Glutamatergic neuron (in vitro differentiated cells): Measurements from ENCODE around the gene CEP350. TPM values are rescaled to one million over a fixed set of nuclear protein-coding genes. Genes with fewer than 3 reads are reported as not detected.

Experiments used
- DNase-seq: peaks from one replicate; pipeline ENCODE4 v3.0.0; 2022
- H3K27ac Mint-ChIP-seq: one replicate; pipeline ENCODE4 v1.8.0; 2020; ENCODE audit warnings: mild to moderate bottlenecking, mixed read lengths, inconsistent platforms; ENCODE audit not compliant: unreplicated experiment
- H3K27me3 Mint-ChIP-seq: one replicate; pipeline ENCODE4 v1.8.0; 2020; ENCODE audit warnings: mild to moderate bottlenecking, moderate library complexity, mixed read lengths, inconsistent platforms; ENCODE audit not compliant: unreplicated experiment
- H3K36me3 Mint-ChIP-seq: one replicate; pipeline ENCODE4 v1.8.0; 2020; ENCODE audit warnings: mild to moderate bottlenecking, mixed read lengths, inconsistent platforms; ENCODE audit not compliant: unreplicated experiment
- H3K4me1 Mint-ChIP-seq: one replicate; pipeline ENCODE4 v1.8.0; 2020; ENCODE audit warnings: mild to moderate bottlenecking, low read depth, mixed read lengths, inconsistent platforms; ENCODE audit not compliant: unreplicated experiment
- H3K4me3 Mint-ChIP-seq: one replicate; pipeline ENCODE4 v1.8.0; 2020; ENCODE audit warnings: mild to moderate bottlenecking, mixed read lengths, inconsistent platforms; ENCODE audit not compliant: unreplicated experiment
- H3K9me3 Mint-ChIP-seq: one replicate; pipeline ENCODE4 v1.8.0; 2020; ENCODE audit warnings: mild to moderate bottlenecking, moderate library complexity, mixed read lengths, inconsistent platforms; ENCODE audit not compliant: unreplicated experiment
- total RNA-seq: library from RNA; stranded (reverse); fragmentation: NEBNext Ultra II Directional; extraction: Animal tissue kit (Norgen Biotek cat#: 25700); gene quantifications from one replicate; pipeline ENCODE4 v1.2.1, GENCODE V29; 2021; ENCODE audit not compliant: unreplicated experiment
- TF ChIP-seq, protein P1 (sequence below): fragments of 200-600 bp; sonication (generic); IDR thresholded peaks from one replicate; pipeline ENCODE4 v1.5.0; 2021; ENCODE audit not compliant: partially characterized antibody, unreplicated experiment

Gene CEP350
- total RNA-seq, 1 donor from 2014 or later = 36.6 TPM

DNA sequence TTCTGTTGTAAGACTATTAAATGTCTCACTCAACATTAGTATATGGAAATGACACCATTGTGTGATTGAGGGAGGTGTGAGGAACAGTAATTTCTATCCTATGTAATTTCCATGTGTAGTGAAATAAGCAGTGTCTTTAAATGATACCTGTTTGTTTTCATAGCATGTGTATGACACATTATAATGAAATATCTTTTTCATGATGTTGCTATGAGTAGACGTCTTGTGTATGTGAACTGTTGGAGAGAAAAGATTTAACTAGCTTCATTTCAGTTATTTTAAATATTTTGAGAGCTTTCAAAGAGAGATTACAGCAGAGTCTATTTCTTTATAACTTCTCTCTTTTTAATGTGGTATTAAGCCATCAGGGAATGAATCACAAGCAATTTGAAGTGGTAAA lies 128.6 kb downstream of the CEP350 start:
- Mint-ChIP-seq H3K4me3 (no peak overlapping the region), H3K4me1 (no peaks in the 10 kb centered on the region), H3K36me3 (no peaks in the 10 kb centered on the region), H3K27ac (no peak overlapping the region), H3K27me3 (no peaks in the 10 kb centered on the region), H3K9me3 (no peaks in the 10 kb centered on the region)
- DNase-seq = no peak
- TF ChIP-seq, protein P1, sequence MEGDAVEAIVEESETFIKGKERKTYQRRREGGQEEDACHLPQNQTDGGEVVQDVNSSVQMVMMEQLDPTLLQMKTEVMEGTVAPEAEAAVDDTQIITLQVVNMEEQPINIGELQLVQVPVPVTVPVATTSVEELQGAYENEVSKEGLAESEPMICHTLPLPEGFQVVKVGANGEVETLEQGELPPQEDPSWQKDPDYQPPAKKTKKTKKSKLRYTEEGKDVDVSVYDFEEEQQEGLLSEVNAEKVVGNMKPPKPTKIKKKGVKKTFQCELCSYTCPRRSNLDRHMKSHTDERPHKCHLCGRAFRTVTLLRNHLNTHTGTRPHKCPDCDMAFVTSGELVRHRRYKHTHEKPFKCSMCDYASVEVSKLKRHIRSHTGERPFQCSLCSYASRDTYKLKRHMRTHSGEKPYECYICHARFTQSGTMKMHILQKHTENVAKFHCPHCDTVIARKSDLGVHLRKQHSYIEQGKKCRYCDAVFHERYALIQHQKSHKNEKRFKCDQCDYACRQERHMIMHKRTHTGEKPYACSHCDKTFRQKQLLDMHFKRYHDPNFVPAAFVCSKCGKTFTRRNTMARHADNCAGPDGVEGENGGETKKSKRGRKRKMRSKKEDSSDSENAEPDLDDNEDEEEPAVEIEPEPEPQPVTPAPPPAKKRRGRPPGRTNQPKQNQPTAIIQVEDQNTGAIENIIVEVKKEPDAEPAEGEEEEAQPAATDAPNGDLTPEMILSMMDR = no peak

DNA sequence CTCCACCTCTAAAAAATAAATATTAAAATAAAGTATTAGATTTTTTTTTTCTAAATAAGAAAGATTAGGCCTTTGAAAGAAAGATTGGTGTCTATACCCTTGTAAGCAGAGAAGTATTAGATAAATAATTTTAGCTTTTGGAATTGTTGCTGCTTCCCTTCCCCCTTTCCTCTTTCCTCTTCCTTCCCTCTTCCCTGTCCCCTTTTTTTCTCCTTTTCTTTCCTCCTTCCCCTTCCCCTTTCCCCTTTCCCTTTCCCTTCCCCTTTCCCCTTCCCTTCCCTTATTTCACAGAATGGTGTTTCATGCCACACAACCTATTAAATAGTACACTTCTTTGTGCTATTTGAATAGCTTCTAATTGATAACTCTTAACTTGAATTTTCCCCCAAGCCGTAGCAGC lies 130.3 kb downstream of the CEP350 start:
- Mint-ChIP-seq H3K36me3 (no peaks in the 10 kb centered on the region), H3K4me1 (no peaks in the 10 kb centered on the region), H3K27me3 (no peaks in the 10 kb centered on the region), H3K9me3 (no peaks in the 10 kb centered on the region), H3K4me3 (no peak overlapping the region), H3K27ac (no peak overlapping the region)
- TF ChIP-seq, protein P1 = no peak
- no peak for DNase-seq

DNA sequence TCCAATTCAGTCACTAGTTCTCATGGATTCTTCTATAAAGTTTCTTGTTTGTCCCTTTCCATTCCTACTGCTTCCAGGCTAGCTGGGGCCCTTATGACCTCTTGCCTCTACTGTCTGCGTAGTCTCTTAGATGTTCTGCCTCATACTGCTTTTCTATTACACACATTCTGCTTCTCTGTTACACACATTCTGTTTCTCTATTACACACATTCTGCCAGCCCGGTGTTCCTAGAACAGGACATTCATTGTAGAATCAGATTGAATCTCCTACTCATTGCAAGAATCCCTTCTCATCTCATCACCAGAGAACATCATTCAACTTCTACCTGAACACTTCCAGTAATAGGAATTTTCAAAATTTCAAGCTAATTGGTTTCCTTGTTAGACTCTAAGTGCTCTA lies 130.7 kb downstream of the CEP350 start:
- Mint-ChIP-seq H3K9me3 (no peaks in the 10 kb centered on the region), H3K36me3 (no peaks in the 10 kb centered on the region), H3K27ac (no peak overlapping the region), H3K4me3 (no peak overlapping the region), H3K4me1 (no peaks in the 10 kb centered on the region), H3K27me3 (no peaks in the 10 kb centered on the region)
- TF ChIP-seq, protein P1 = no peak
- no peak for DNase-seq

DNA sequence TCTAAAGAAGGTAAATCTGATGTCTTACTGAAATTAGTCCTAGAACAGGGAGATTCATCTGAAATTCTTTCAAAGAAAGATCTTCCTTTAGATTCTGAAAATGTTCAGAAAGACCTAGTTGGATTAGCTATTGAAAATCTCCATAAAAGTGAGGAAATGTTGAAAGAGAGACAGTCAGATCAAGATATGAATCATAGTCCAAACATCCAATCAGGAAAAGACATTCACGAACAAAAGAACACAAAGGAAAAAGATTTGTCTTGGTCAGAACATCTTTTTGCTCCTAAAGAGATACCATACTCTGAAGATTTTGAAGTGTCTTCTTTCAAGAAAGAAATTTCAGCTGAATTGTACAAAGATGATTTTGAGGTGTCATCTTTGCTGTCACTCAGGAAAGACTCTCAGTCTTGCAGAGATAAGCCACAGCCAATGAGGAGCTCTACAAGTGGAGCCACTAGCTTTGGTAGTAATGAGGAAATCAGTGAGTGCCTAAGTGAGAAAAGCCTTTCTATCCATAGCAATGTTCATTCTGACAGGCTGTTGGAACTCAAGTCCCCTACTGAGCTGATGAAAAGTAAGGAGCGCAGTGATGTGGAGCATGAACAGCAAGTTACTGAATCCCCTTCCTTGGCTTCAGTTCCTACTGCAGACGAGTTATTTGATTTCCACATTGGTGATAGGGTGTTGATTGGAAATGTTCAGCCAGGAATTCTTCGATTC lies 138.5 kb downstream of the CEP350 start:
- no peaks in the 10 kb centered on the region for H3K4me1 Mint-ChIP-seq
- no peaks in the 10 kb centered on the region for H3K27me3 Mint-ChIP-seq
- no peaks in the 10 kb centered on the region for H3K9me3 Mint-ChIP-seq
- no peaks in the 10 kb centered on the region for H3K36me3 Mint-ChIP-seq
- no peak for DNase-seq
- TF ChIP-seq, protein P1 = no peak
- H3K4me3 Mint-ChIP-seq = no peak overlapping the region
- no peak overlapping the region for H3K27ac Mint-ChIP-seq

DNA sequence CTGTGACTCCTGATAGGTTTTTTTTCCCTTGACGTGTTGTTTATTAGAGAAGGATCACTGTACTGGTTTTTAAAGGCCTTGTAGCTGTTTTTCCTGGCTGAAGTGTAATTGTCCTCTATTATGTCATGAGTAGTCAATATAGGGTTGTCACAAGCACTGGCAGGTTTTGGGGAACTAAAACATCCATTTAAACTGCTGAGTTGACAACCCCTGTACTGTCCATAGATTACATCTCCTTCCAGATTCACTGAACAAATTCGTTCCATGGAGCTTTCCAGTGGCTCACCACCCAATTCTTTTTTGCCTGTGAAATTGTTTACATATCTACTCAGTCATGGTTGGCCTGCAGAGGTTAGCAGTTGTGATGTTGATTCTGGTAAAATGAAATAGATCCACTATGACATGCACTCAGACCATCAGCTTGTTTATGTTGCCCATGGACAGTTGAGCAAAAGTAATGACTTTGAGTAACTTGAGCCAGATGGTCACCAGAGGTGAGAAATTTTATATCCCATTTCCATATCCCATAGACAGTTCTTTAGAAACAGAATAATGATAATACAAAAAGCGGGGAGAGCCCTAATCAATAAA lies 140.2 kb downstream of the CEP350 start:
- H3K36me3 Mint-ChIP-seq = no peaks in the 10 kb centered on the region
- no peak overlapping the region for H3K4me3 Mint-ChIP-seq
- no peaks in the 10 kb centered on the region for H3K4me1 Mint-ChIP-seq
- TF ChIP-seq, protein P1 = no peak
- H3K27ac Mint-ChIP-seq = no peak overlapping the region
- H3K9me3 Mint-ChIP-seq = no peaks in the 10 kb centered on the region
- no peak for DNase-seq
- H3K27me3 Mint-ChIP-seq = no peaks in the 10 kb centered on the region
